NCI-H187 treated with DMSO at 0.1 percent for 48 hours (cell line): ENCODE results near the gene TRAF3IP1.
"Not testable (repeated sequence)": the region's sequence is repeated elsewhere in the genome, so short reads cannot be mapped to it uniquely, and the experiment has no call there.

Experiments used
- DNase-seq: peaks from one replicate; lab custom pipeline; 2025; lab: John Stamatoyannopoulos, UW

Gene TRAF3IP1

GRCh38 chr2:238344035-238344434, 23.7 kb downstream of the TRAF3IP1 start:
- no peak for DNase-seq

GRCh38 chr2:238344517-238344916, 24.2 kb downstream of the TRAF3IP1 start:
- DNase-seq = no peak

- DNase-seq = no peak
Measured at GRCh38 chr2:238345297-238345968, 25.1 kb downstream of the TRAF3IP1 start.

- DNase-seq = no peak
Measured at GRCh38 chr2:238346544-238346943, 26.2 kb downstream of the TRAF3IP1 start.

- DNase-seq = no peak
Measured at GRCh38 chr2:238350150-238350897, 30.0 kb downstream of the TRAF3IP1 start.

GRCh38 chr2:238351315-238351714, 31.0 kb downstream of the TRAF3IP1 start:
- DNase-seq = no peak

- no peak for DNase-seq
Measured at GRCh38 chr2:238352361-238352760, 32.0 kb downstream of the TRAF3IP1 start.

- DNase-seq = no peak
Measured at GRCh38 chr2:238358769-238359168, 38.5 kb downstream of the TRAF3IP1 start.

GRCh38 chr2:238359403-238359802, 39.1 kb downstream of the TRAF3IP1 start:
- DNase-seq = no peak

GRCh38 chr2:238361877-238362276, 41.6 kb downstream of the TRAF3IP1 start:
- no peak for DNase-seq

GRCh38 chr2:238362626-238363025, 42.3 kb downstream of the TRAF3IP1 start:
- DNase-seq = no peak

GRCh38 chr2:238369591-238370040, 49.3 kb downstream of the TRAF3IP1 start:
- no peak for DNase-seq

GRCh38 chr2:238370094-238370822, 49.9 kb downstream of the TRAF3IP1 start:
- DNase-seq = no peak

- no peak for DNase-seq
Measured at GRCh38 chr2:238370823-238371372, 50.6 kb downstream of the TRAF3IP1 start.

- DNase-seq = not testable (repeated sequence)
Measured at GRCh38 chr2:238372277-238372676, 52.0 kb downstream of the TRAF3IP1 start.

- DNase-seq = no peak
Measured at GRCh38 chr2:238376884-238377391, 56.6 kb downstream of the TRAF3IP1 start.

GRCh38 chr2:238378230-238379095, 58.1 kb downstream of the TRAF3IP1 start:
- DNase-seq = no peak

- DNase-seq = no peak
Measured at GRCh38 chr2:238379096-238379810, 58.9 kb downstream of the TRAF3IP1 start.

- no peak for DNase-seq
Measured at GRCh38 chr2:238380336-238380735, 60.0 kb downstream of the TRAF3IP1 start.

- no peak for DNase-seq
Measured at GRCh38 chr2:238380785-238381184, 60.5 kb downstream of the TRAF3IP1 start.
